Measurements from ENCODE around the gene NOXO1. TPM values are rescaled to one million over a fixed set of nuclear protein-coding genes. Genes with fewer than 3 reads are reported as not detected.

The NOXO1 gene
- total and polyA plus RNA-seq, 2 experiments from 2014 or later = 2.0 to 2.6 TPM

DNA sequence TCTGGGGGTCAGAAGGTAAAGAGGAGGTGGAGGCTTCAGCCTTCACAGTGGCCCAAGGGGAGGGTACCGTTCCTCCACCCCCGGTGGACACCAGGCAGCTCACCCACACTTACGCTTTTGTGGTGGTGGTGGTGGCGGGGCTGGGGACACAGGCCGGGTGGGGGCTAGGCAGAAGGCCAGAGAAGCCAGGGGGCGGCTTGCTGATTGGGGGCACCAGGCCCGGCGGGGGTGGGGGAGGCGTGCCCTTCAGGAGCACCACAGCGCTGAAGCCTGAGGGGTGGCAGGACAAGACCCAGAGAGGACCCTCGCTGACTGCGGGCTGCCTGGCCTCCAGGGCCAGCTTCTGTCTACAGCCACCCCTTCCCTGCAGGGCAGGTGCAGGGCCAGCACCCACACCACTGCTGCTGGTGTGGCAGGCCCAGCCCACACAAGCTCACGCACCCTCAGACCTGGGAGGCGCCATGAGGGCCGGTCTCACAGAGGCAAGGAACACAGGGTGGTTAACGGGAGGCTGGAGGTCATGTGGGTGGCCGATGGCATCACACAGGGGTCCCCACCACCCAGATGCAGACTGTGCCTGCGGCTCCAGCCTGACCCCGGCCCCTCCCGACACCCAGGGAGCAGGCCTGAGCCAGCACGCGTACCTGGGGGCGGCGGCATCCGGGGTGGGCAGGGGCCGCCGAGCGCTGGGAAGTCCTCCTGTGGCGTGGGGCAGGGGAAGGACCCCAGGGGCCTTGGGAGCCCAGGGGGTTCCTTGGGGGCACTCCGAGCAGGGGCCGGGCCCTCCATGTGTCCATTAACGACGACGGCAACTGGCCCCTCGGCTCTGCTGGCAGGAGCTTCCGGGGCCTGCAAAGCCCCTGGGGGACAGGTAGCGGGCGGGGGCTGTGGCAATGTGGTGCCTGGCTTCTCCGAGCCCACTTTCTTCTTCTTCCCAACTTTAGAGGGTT, 17.9 kb upstream of the NOXO1 start:
- Mint-ChIP-seq H3K27me3 (ENCODE audit: insufficient read depth, low read depth, poor library complexity) (peaks cover 3% of the 10 kb centered on the region), H3K27ac (no peak overlapping the region), H3K4me1 (no peaks in the 10 kb centered on the region; the same call in 1 of the 3 replicates), H3K36me3 (ENCODE audit: low read depth) (peaks cover 31% of the 10 kb centered on the region), H3K9me3 (no peaks in the 10 kb centered on the region), H3K4me3 (no peak overlapping the region)
- H3K36me3 ChIP-seq (ENCODE audit: insufficient read depth) = no peaks in the 10 kb centered on the region; the same call in 1 of the 2 replicates
- ATAC-seq (no peak), DNase-seq (ENCODE audit: low spot score) (no peak)
- H2AFZ ChIP-seq = no peak overlapping the region
- H3K9me2 ChIP-seq (ENCODE audit: insufficient read depth) = no peaks in the 10 kb centered on the region
- H3K4me2 ChIP-seq = no peak overlapping the region
- peaks cover 1% of the 10 kb centered on the region; the same call in 1 of the 2 replicates for H3K4me1 ChIP-seq (ENCODE audit: insufficient read depth)
- H3K27me3 ChIP-seq (ENCODE audit: insufficient read depth) = no peaks in the 10 kb centered on the region
- TF ChIP-seq EZH2phosphoT487 (IDR thresholded peaks at IDR 0.05; ENCODE audit: unreplicated experiment) (no peak), NANOG (IDR thresholded peaks at IDR 0.05; ENCODE audit: borderline replicate concordance) (no peak), CREB1 (CRISPR knock-in tag; IDR thresholded peaks at IDR 0.05; ENCODE audit: low read depth) (no peak), REST (IDR thresholded peaks at IDR 0.05; ENCODE audit: unreplicated experiment) (no peak)
- TF ChIP-seq, protein P1, sequence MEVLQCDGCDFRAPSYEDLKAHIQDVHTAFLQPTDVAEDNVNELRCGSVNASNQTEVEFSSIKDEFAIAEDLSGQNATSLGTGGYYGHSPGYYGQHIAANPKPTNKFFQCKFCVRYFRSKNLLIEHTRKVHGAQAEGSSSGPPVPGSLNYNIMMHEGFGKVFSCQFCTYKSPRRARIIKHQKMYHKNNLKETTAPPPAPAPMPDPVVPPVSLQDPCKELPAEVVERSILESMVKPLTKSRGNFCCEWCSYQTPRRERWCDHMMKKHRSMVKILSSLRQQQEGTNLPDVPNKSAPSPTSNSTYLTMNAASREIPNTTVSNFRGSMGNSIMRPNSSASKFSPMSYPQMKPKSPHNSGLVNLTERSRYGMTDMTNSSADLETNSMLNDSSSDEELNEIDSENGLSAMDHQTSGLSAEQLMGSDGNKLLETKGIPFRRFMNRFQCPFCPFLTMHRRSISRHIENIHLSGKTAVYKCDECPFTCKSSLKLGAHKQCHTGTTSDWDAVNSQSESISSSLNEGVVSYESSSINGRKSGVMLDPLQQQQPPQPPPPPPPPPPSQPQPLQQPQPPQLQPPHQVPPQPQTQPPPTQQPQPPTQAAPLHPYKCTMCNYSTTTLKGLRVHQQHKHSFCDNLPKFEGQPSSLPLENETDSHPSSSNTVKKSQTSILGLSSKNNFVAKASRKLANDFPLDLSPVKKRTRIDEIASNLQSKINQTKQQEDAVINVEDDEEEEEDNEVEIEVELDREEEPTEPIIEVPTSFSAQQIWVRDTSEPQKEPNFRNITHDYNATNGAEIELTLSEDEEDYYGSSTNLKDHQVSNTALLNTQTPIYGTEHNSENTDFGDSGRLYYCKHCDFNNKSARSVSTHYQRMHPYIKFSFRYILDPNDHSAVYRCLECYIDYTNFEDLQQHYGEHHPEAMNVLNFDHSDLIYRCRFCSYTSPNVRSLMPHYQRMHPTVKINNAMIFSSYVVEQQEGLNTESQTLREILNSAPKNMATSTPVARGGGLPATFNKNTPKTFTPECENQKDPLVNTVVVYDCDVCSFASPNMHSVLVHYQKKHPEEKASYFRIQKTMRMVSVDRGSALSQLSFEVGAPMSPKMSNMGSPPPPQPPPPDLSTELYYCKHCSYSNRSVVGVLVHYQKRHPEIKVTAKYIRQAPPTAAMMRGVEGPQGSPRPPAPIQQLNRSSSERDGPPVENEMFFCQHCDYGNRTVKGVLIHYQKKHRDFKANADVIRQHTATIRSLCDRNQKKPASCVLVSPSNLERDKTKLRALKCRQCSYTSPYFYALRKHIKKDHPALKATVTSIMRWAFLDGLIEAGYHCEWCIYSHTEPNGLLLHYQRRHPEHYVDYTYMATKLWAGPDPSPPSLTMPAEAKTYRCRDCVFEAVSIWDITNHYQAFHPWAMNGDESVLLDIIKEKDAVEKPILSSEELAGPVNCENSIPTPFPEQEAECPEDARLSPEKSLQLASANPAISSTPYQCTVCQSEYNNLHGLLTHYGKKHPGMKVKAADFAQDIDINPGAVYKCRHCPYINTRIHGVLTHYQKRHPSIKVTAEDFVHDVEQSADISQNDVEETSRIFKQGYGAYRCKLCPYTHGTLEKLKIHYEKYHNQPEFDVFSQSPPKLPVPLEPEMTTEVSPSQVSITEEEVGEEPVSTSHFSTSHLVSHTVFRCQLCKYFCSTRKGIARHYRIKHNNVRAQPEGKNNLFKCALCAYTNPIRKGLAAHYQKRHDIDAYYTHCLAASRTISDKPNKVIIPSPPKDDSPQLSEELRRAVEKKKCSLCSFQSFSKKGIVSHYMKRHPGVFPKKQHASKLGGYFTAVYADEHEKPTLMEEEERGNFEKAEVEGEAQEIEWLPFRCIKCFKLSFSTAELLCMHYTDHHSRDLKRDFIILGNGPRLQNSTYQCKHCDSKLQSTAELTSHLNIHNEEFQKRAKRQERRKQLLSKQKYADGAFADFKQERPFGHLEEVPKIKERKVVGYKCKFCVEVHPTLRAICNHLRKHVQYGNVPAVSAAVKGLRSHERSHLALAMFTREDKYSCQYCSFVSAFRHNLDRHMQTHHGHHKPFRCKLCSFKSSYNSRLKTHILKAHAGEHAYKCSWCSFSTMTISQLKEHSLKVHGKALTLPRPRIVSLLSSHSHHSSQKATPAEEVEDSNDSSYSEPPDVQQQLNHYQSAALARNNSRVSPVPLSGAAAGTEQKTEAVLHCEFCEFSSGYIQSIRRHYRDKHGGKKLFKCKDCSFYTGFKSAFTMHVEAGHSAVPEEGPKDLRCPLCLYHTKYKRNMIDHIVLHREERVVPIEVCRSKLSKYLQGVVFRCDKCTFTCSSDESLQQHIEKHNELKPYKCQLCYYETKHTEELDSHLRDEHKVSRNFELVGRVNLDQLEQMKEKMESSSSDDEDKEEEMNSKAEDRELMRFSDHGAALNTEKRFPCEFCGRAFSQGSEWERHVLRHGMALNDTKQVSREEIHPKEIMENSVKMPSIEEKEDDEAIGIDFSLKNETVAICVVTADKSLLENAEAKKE (CRISPR knock-in tag; IDR thresholded peaks at IDR 0.05) = no peak
- TF ChIP-seq, protein P2, sequence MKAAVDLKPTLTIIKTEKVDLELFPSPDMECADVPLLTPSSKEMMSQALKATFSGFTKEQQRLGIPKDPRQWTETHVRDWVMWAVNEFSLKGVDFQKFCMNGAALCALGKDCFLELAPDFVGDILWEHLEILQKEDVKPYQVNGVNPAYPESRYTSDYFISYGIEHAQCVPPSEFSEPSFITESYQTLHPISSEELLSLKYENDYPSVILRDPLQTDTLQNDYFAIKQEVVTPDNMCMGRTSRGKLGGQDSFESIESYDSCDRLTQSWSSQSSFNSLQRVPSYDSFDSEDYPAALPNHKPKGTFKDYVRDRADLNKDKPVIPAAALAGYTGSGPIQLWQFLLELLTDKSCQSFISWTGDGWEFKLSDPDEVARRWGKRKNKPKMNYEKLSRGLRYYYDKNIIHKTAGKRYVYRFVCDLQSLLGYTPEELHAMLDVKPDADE (IDR thresholded peaks at IDR 0.05) = no peak
- H3K27ac ChIP-seq (ENCODE audit: low read depth) = no peak overlapping the region
- H4K20me1 ChIP-seq (replicated peaks; ENCODE audit: insufficient read depth) = peaks cover 2% of the 10 kb centered on the region
- no peak overlapping the region for H3K4me3 ChIP-seq
- H3F3A ChIP-seq (replicated peaks; ENCODE audit: low read depth) = peaks cover 15% of the 10 kb centered on the region; the same call in 1 of the 2 replicates
- H3K79me2 ChIP-seq (replicated peaks; ENCODE audit: insufficient read depth) = peaks cover 6% of the 10 kb centered on the region; the same call in 1 of the 2 replicates

All from GM23338 (cell line).